ENCODE data around the gene TNFRSF1B. TPM values are rescaled to one million over a fixed set of nuclear protein-coding genes. Genes with fewer than 3 reads are reported as not detected.

The TNFRSF1B gene
- total RNA-seq, 3 donors from 2014 or later: 218 to 255 (median 229) TPM

DNA sequence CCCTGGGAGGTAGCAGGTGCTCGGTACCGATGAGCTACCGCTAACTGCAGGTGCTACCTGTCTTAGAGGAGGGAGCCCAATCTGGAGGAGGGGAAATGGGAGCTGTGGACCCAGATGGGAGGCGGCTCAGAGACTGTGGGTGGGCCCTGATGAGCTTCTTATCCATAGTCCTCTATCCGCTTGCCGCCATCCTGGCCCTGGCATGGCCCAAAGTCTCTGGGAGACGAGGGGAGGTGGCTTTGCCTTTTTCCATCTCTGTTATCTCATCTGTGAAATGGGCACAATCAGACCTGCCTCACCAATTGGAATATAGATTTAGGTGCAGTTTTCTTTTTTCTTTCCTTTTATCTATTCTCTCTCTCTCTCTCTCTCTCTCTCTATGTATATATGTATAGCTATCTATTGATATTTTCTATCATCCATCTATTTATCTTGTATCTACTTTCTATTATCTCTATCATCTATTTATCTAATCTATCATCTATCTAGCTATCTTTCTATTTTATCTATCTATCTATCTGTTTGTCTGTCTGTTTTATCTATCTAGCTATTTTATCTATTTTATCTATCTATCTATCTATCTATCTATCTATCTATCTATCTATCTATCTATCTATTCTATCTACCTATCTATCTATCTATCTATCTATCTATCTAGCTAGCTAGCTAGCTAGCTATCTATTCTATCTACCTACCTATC, 16.5 kb downstream of the TNFRSF1B start:
- Mint-ChIP-seq H3K9me3 (no peaks in the 10 kb centered on the region), H3K4me1 (ENCODE audit: low read depth) (peaks cover 75% of the 10 kb centered on the region), H3K4me3 (no peak overlapping the region), H3K27me3 (ENCODE audit: low read depth) (no peaks in the 10 kb centered on the region), H3K36me3 (ENCODE audit: insufficient read depth) (peaks cover 16% of the 10 kb centered on the region)
- no peak for ATAC-seq
- DNase-seq: no peak

DNA sequence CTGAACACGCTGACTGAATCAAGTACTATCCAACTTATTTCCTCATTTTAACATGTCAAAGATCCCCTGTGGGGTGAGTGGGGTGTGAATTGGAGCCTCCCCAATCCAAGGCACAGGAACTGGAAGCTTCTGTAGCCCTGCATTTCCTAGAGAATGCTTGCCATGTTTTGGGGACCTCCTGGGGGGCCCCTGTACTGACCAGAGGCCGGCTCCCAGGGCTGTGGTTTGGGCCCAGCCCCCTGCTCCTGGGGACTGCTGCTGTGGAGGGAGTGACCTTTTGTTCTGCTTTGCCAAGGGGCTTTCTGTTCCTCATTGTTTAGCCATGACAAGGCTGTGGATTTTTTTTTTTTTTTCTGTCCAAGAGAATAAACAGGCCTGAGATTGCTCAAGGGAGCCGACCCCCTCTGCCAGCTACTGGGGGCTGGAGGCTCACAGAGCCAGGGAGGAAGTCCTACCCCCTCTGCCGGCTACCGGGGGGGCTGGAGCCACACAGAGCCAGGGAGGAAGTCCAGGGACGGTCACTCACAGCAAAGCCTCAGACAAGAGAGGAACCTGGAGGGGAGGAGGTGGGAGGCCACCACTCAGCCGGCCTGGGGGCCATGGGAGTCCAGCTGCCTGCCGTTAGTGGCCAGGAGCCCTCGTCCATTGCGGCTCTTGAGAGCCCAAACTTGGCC, 17.4 kb downstream of the TNFRSF1B start:
- Mint-ChIP-seq H3K36me3 (ENCODE audit: insufficient read depth) (peaks cover 18% of the 10 kb centered on the region), H3K27me3 (ENCODE audit: low read depth) (no peaks in the 10 kb centered on the region), H3K4me1 (ENCODE audit: low read depth) (peaks cover 68% of the 10 kb centered on the region), H3K9me3 (no peaks in the 10 kb centered on the region), H3K4me3 (no peak overlapping the region)
- no peak for DNase-seq
- no peak for ATAC-seq

DNA sequence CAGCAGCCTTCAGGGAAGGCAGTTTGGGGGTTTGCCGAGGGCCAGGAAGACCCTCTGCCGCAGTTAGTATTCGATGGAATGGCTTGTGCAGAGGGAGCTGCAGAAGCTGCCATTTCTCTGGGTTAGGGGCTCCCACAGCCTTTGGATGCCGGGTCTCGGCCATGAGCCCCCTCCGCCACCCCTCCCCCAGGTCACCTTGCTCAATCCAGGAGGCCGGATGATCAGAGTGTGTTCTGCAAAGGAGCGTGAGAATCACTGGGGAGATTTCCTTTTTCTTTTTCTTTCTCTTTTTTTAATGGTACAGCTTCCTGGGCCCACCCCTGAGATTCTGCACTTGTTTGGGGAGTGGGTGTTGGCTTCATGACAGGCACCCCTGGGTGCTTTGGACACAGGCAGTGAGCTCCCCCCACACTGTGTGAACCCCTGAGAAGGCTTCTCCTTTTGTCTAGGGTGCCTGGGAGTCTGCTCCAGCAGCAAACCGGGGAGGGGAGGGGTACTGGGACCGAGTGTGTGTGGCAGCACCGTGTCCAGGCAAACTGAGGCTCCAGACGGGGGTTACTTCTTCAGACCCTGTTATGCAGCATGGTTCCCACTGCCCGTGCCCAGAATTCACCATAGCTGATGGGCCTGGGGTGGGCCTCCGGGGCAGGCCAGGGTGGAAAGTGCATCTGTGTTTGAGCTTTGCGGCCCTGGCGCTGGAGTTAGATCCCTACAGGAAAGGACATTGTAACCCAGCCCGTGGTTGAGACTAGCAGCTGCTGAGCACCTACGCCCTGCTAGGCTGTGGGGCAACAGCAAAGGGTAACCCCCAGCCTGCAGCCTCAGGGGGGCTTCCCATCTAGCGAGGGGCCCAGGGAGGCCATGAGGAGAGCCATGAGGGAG, 18.5 kb downstream of the TNFRSF1B start:
- no peaks in the 10 kb centered on the region for H3K9me3 Mint-ChIP-seq
- ATAC-seq: no peak
- peaks cover 26% of the 10 kb centered on the region for H3K36me3 Mint-ChIP-seq (ENCODE audit: insufficient read depth)
- no peak for DNase-seq
- H3K4me1 Mint-ChIP-seq (ENCODE audit: low read depth): peaks cover 63% of the 10 kb centered on the region
- H3K27me3 Mint-ChIP-seq (ENCODE audit: low read depth): no peaks in the 10 kb centered on the region
- H3K4me3 Mint-ChIP-seq: peak overlapping the region; percentile 40

DNA sequence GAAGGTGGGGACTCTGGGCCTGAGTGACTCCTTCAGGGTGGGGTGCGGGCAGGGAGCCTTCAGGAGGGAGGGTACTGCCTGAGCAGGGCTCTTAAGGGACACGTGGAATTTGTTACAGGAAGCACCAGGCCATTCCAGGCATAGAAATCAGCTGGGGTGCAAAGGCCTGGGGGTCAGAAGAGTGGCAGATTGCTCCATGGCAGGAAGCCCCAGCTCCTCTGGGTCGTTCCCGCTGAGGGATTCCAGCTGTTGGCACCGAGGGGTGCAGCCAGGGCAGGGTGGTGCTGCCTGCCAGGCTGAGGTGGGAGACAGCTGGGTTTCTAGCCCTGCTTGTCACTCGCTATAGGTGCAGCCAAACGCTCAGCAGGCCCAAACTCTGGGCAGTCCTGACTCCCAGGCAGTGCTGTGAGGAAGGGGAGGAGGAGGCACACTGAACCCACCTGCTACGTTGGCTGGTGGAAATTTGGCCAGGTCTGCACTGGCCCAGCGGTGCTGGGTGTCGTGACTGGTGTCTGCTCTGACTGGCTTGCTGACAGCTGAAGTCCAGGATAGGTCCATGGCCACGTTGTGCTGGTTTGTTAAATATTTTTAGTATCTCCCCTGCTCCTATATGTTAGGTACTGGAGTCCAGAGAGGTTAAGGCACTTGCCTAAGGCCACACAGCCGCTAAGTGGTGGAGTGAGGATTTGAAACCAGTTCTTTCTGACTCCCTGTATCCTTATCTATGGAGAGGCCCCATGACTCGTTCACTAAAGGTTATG, 19.3 kb downstream of the TNFRSF1B start:
- no peaks in the 10 kb centered on the region for H3K27me3 Mint-ChIP-seq (ENCODE audit: low read depth)
- DNase-seq (no peak), ATAC-seq (no peak)
- peaks cover 60% of the 10 kb centered on the region for H3K4me1 Mint-ChIP-seq (ENCODE audit: low read depth)
- H3K9me3 Mint-ChIP-seq: no peaks in the 10 kb centered on the region
- H3K4me3 Mint-ChIP-seq: no peak overlapping the region
- peaks cover 29% of the 10 kb centered on the region for H3K36me3 Mint-ChIP-seq (ENCODE audit: insufficient read depth)

DNA sequence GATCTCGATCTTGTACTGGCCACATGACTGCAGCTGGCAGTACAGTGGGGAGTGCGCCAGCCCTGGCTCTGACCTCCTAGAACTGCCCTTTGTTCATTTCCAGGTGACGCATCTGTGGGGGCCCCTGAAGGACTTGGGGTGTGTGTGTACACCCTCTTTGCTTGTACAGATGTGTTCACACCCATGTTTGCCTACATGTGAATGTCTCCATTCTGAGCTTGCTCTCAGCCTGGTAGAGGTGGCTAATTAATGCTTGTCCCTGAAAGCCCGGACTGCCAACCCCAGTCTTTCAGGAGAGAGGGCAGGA, 19.8 kb downstream of the TNFRSF1B start:
- Mint-ChIP-seq H3K4me3 (no peak overlapping the region), H3K36me3 (ENCODE audit: insufficient read depth) (peaks cover 29% of the 10 kb centered on the region), H3K27me3 (ENCODE audit: low read depth) (no peaks in the 10 kb centered on the region), H3K9me3 (no peaks in the 10 kb centered on the region), H3K4me1 (ENCODE audit: low read depth) (peaks cover 57% of the 10 kb centered on the region)
- ATAC-seq (no peak), DNase-seq (no peak)

DNA sequence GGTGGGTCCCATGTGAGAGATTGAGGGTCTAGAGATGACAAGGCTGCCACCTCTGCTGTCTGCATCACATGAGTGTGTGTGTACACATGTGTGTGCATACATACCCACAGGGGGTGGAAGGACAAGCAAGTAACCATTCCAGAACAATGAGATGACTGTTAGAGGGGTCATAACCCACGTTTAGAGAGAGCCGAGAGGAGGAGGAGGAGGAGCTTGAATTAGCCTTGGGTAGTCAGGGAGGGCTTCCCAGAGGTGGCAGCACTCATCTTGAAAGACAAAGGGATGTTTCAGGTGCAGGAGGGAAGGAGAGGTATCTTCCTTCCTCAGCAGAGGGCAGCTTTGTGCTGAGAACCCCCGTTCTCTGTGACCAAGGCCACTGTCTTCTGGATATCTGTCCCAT, 21.3 kb downstream of the TNFRSF1B start:
- ATAC-seq: peak in 1 of 2 donors; percentile 40
- Mint-ChIP-seq H3K36me3 (ENCODE audit: insufficient read depth) (peaks cover 31% of the 10 kb centered on the region), H3K4me3 (no peak overlapping the region), H3K9me3 (no peaks in the 10 kb centered on the region), H3K4me1 (ENCODE audit: low read depth) (peaks cover 44% of the 10 kb centered on the region), H3K27me3 (ENCODE audit: low read depth) (no peaks in the 10 kb centered on the region)
- no peak for DNase-seq

DNA sequence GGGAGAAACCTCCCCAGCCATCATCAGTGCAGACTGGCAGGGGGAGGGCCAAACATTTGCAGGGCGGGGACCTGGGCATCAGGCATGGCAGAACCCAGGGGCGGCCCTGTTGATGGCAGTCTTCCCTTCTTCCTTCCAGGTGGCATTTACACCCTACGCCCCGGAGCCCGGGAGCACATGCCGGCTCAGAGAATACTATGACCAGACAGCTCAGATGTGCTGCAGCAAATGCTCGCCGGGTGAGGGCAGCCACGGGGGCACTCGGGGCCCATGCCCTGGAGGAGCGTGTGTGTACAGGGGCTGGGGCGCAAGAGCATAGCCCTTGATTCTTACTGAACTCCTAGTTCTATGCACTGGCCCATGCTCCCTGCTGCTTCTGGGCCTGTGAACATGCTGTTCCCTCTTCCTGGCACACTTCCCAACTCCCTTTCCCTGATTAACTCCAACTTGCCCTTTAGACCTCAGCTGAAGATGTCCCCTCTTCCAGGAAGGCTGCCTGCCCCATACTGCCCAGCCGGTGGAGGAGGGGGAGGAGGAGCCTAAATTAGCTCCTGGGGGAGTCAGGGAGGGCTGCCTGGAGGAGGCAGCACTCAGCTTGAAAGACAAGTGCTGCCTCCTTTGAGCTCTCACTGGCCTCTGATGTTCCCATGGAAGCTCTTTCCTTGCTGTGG, 22.0 kb downstream of the TNFRSF1B start:
- no peaks in the 10 kb centered on the region for H3K9me3 Mint-ChIP-seq
- H3K36me3 Mint-ChIP-seq (ENCODE audit: insufficient read depth): peaks cover 33% of the 10 kb centered on the region
- DNase-seq (no peak), ATAC-seq (no peak)
- H3K4me3 Mint-ChIP-seq: no peak overlapping the region
- H3K4me1 Mint-ChIP-seq (ENCODE audit: low read depth): peaks cover 39% of the 10 kb centered on the region
- H3K27me3 Mint-ChIP-seq (ENCODE audit: low read depth): no peaks in the 10 kb centered on the region

DNA sequence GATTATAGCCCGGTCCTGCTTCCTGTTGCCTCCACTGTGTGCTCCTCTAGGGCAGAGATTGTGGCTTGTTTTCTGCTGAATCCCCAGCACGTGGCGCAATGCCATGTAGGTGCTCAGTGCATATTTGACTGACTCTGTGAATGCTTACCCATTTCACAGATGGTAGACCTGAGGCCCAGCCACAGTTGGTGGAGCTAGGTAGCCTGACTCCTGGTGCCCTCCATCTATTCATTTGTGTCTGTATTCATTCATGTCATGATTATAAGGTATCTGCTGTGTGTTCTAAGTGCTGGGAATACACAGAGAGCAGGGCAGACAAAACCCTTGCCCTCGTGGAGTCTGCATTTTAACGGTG, 22.5 kb downstream of the TNFRSF1B start:
- Mint-ChIP-seq H3K36me3 (ENCODE audit: insufficient read depth) (peaks cover 38% of the 10 kb centered on the region), H3K9me3 (no peaks in the 10 kb centered on the region), H3K27me3 (ENCODE audit: low read depth) (no peaks in the 10 kb centered on the region), H3K4me3 (no peak overlapping the region), H3K4me1 (ENCODE audit: low read depth) (peaks cover 37% of the 10 kb centered on the region)
- ATAC-seq (no peak), DNase-seq (no peak)

DNA sequence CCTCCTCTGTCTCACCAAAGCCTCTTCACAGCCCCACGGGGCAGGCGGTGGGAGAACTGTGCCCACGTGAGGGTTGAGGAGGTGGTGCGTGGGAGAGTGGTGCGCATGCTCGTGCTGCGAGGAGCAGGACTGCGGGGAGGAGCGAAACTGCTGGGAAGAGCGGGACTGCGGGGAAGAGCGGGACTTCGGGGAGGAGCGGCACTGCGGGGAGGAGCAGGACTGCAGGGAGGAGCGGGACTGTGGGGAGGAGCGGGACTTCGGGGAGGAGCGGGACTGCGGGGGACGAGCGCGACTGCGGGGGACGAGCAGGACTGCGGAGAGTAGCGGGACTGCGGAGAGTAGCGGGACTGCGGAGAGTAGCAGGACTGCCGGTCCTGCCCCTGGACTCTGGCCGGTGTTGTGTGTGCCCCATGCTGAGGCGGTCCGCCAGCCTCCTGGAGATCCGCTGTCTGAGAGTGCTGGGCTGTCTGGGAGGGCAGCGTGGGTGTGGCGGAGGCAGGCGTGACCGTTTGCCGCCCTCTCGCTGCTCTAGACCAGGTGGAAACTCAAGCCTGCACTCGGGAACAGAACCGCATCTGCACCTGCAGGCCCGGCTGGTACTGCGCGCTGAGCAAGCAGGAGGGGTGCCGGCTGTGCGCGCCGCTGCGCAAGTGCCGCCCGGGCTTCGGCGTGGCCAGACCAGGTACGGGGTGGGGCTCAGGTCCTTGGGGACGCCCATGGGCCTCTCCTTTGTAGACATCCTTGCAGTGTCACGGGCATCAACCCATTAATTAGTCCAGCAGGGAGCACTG, 24.6 kb downstream of the TNFRSF1B start:
- Mint-ChIP-seq H3K4me3 (no peak overlapping the region), H3K4me1 (ENCODE audit: low read depth) (peaks cover 31% of the 10 kb centered on the region), H3K27me3 (ENCODE audit: low read depth) (no peaks in the 10 kb centered on the region), H3K9me3 (no peaks in the 10 kb centered on the region), H3K36me3 (ENCODE audit: insufficient read depth) (peaks cover 50% of the 10 kb centered on the region)
- ATAC-seq (peak in 1 of 2 donors; percentile 15), DNase-seq (no peak)

DNA sequence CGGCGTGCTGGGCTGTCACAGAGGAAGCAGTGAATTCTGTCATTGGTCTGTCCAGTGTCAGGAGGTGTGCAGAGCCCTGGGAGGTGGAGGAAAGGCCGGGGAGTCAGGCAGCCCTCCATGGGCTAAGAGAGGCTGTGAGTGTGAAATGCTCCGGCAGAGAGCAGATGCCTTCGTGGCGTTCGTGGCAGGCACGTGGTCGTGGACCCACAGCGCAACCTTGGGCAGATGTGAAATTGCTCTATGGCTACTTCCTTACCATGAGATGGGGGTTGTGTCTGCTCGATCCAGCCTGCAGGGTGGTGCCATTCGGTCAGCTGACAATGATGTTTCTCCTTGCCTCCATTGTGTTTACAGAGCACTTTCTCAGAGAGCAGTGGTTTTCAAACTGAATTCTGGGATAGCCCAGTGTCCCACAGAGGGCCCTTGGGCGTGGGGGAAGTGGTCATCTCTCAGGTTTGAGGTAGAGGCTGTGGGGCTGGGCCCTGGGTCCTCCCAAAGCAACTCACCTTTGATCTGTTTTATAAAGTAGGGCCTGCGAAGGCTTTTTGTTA, 27.9 kb downstream of the TNFRSF1B start:
- ATAC-seq: no peak
- Mint-ChIP-seq H3K4me3 (no peak overlapping the region), H3K36me3 (ENCODE audit: insufficient read depth) (peaks cover 41% of the 10 kb centered on the region), H3K4me1 (ENCODE audit: low read depth) (peaks cover 16% of the 10 kb centered on the region), H3K27me3 (ENCODE audit: low read depth) (no peaks in the 10 kb centered on the region), H3K9me3 (no peaks in the 10 kb centered on the region)
- no peak for DNase-seq

DNA sequence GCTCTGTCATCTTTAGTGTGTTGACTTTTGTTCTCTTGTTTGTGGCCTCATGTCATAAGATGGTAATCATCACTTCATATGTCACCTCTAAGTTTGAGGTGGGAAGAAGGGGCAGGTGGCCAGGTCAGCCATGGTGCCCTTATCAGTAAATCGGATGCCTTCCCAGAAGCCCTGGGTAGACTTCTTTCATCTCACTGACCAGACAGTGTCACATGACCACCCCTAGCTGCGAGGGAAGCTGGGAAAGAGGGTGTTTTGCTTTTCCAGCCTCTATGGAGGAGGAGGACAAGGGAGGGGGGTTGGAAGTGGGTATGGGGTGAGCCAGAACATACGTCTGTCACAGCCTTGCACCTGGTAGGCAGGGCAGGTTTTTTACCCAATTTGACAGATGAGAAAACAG, 28.6 kb downstream of the TNFRSF1B start:
- ATAC-seq (no peak), DNase-seq (no peak)
- Mint-ChIP-seq H3K4me1 (ENCODE audit: low read depth) (peaks cover 16% of the 10 kb centered on the region), H3K9me3 (no peaks in the 10 kb centered on the region), H3K27me3 (ENCODE audit: low read depth) (no peaks in the 10 kb centered on the region), H3K4me3 (no peak overlapping the region), H3K36me3 (ENCODE audit: insufficient read depth) (peaks cover 41% of the 10 kb centered on the region)

DNA sequence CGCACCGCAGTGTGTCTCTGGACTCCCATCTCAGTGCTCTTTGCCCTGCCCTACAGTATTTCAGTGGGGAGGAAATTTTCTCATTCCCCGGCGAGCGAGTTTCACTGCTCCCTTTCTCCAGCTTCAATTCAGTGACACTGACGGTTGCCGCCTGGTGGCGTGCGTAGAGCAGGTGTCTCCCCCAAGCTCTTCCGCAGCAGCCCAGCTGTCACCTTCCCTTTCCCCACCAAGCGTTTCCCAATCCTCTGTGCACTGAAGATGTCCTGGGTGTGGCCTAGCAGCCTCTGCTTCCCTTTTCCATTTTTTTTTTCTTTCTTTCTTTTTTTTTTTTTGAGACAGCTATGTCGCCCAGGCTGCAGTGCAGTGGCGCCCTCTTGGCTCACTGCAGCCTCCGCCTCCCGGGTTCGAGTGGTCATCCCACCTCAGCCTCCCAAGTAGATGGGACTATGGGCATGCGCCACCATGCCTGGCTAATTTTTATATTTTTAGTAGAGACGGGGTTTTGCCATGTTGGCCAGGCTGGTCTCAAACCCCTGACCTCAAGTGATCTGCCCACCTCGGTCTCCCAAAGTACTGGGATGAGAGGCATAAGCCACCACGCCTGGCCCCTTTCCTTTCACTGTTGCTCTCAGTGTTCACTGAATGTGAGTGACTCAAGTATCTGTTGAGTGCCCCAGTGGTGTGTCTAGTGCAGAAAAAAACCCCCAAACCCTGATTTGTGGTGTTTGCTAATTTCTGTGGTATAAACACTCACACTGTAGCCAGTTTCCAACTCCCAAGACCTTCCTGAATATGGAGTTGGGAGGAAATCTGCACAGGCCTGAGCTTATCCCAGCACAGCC, 30.1 kb downstream of the TNFRSF1B start:
- no peak for DNase-seq
- H3K36me3 Mint-ChIP-seq (ENCODE audit: insufficient read depth): peaks cover 40% of the 10 kb centered on the region
- peaks cover 20% of the 10 kb centered on the region for H3K4me1 Mint-ChIP-seq (ENCODE audit: low read depth)
- ATAC-seq: peak in 1 of 2 donors; percentile 27
- no peak overlapping the region for H3K4me3 Mint-ChIP-seq
- H3K27me3 Mint-ChIP-seq (ENCODE audit: low read depth): no peaks in the 10 kb centered on the region
- H3K9me3 Mint-ChIP-seq: no peaks in the 10 kb centered on the region
